CD4-positive, alpha-beta T cell treated with Interleukin-15 for 1 hour (primary cell): ENCODE measurements around the gene SPATS2L.

Experiments used
- DNase-seq: peaks from one replicate; pipeline ENCODE4 v3.0.0-alpha.2; 2020

Gene SPATS2L

DNA sequence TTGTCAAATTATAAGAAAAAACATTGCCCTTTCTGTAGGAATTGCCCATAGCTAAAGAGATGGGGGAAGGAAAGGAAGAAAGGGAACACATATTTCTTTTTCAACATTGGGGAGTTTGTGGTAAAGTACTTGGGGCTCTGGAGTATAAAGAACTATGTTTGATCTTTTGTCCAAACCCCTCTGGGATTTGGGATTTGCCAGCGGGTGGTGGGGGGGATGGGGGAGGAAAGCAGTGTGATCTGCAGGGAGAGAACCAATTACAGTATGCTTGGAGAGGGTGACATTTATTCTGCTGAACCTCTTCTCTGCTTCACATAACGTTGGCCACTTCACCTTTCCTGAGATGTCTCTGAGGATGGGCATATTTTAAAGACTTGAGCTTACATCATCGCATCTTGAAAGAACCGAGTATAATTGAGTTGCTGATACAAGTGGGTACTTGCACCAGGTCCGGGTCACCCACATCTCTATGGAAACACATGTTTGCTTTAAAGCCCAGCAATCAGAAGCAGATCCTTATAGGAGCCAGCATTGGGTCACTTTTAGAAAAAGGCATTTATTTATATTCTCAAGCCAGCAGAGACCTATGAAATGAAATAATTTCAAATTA lies 73.1 kb downstream of the SPATS2L start:
- DNase-seq = no peak

DNA sequence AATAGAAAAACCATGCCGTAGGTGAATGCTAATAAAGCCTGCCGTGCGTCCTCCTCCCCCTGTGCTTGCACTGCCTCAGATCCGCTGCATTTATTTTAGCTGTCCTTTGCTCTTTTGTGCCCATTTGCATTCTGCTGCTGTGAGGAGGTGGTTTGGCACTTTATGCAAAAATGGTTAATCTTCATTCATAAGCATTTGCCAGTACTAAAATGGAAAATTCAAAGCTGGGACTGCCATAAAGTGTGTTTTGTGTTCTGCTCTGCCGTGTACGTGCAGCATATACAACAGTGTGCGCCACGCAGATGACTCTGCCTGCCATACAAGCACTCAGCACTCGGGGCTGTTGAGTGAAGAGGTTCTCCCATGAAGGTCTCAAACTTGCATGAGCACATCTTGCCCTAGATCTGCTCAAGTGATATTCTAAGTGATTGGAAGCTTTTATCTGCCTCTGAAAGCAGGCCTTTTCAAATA lies 73.6 kb downstream of the SPATS2L start:
- no peak for DNase-seq

DNA sequence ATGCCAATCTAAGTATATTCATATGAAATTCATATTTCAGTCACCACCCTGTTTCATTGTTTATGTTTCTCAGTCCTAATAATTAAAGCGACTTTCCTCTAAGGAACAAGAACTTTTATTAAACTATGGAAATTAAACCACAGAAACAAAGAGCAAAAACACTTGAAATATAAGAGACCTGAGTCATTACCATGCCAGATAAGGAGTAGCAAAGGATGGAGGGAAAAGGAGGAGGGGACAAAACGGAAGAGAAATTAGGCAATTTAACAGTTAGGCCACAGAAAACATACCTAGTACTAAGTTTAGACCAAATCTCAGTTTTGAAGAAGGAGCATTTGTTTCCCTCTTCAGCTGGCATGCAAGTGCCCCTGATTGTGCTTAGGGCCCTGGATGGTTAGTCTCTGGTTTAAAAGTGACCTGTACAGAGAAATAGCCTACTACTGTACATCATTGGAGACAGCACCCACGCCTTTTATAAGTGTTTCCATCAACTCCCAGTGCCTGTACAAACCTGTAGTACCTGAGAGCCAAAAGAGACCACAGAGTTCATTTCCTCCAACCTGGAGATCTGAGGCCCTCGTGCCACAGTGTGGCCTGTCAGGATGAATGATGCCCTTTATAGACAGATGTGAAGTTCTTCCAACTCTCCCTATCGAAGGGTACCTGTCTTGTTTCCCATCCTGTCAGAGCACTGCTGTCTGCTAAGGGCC lies 74.5 kb downstream of the SPATS2L start:
- no peak for DNase-seq

DNA sequence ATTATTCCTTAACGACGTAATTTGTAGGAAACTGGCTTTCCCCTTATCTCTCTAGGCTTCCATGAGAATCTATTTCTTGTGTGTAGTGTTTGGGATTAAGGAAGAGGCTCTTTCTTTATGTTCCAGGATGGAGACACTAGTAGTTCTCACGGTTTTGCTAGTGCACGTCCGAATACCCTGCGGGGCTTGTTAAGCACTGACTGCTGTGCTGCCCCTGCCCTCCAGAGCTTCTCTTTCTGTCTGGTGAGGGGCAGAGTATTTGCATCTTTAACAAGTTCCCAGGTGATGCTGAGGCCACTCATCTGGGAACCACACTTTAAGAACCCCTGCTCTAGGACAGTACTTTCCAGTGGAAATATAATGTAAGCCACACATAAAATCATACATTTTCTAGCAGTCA lies 76.4 kb downstream of the SPATS2L start:
- no peak for DNase-seq

DNA sequence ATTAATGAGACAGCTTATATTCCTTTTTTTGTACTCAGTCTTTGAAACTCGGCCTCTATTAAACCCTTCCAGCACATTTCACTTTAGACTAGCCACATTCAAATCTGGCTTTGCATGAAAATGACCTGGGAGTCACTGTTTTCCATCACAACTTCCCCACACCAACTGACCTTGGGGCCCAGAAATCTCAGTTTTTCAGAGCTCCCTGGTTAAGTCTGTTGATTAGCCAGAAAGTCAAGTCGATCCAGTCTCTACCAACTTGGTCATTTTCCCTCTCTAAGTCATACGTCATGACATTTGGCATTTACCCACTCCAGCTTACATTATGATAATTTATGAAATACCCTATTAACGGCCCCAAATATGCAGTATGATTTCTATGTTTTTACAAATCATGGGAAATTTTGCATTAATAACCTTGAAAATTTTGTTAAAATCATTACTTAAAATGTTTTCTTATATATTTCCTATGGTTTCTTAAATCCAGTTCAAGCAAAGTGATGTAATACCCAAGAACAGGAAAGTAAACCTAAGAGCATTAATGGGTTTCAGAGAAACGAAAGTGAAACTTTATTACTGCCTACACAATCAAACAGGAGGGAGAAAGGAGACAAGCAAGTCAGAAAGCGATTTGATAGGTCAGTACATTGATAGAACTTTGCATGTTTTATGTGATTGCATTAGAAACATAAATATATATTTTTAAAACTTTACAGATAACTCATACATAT lies 77.1 kb downstream of the SPATS2L start:
- no peak for DNase-seq

DNA sequence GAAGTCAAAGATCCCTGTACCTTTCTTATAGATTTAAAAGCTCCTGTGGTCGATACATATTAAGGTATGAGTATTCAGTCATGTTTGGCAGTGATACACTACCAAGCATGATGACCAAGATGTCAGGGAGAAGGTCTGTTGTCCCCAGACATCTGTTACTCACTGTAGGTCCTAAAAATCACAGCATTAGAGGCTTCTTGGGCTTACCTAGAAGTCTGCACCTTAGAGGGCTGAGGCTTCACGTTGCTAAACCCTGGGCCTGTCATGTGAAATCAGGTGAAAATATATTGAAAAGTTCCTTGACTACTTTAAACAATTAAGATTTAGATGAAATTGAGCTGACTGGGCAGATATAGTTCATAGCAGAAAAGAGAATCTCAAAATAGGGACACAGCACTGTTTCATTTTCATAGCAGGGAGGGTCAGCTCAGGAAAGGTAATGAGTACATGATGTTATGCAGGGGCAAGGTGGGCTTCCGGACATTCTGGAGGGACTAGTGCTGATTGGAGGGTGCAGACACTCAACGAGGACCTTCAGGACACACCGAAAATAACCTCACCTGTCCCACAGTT lies 78.7 kb downstream of the SPATS2L start:
- DNase-seq = no peak

GRCh38 chr2:200393191-200393590 lies 86.7 kb downstream of the SPATS2L start:
- no peak for DNase-seq

DNA sequence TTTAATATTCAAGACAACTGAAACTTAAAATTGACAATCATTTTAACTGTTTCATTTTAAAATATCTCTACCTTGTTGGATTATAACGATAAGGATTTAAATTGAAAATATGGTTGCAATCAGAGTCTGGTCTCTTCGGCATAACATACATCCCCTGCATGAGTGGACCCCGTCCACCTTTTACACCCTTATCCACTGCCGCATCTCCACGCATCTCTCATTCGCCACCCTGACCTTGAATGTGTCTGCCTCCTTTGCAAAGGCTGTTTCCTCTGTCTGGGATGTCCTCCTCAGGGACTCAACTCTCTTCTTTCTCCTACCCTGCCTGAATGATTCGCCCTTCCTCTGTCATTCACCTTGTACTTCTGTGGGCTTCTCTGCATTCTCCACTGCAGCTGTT lies 87.6 kb downstream of the SPATS2L start:
- no peak for DNase-seq

DNA sequence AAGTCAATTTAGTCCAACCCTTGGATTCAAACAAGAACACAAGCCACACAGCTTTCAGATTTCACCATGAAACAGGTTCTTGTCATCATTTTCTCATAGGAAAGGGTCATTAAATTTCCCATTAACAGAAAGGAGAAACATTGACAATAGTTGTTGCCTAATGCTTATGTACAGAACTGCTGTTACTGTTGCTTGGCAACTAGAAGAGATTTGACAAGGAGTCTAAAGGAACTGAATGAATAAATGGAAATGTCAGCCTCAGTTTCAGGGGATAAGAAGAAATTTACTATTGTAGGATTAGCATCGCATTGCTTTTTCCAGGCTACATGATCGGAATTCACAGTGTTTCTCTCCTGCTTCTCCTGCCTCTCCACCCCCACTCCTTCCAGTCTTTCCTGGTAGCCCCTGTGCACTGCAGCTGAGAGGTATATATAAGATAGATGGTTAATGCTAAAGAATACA lies 90.3 kb downstream of the SPATS2L start:
- DNase-seq = no peak

GRCh38 chr2:200397785-200398184 lies 91.3 kb downstream of the SPATS2L start:
- no peak for DNase-seq

- DNase-seq = no peak
These were observed 92.6 kb downstream of the SPATS2L start for GRCh38 chr2:200399046-200399445.

DNA sequence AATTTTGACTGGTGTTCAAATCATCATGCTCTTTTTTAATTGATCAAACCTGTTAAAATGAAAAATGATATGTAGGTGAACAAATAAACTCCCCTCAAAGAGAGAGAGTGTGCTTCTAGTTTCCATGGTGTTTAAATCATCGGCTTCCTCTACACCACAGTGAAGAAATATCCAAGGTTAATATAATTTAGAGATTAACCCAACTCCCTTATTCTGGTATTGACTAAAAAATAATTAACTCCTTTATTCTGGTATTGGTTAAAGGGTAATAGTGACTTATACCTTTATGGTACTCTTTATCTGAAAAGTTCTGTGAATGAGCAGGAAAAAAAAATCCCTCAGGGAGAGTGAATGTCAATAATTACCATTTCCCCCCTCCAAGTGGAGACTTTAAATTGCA lies 93.1 kb downstream of the SPATS2L start:
- no peak for DNase-seq

DNA sequence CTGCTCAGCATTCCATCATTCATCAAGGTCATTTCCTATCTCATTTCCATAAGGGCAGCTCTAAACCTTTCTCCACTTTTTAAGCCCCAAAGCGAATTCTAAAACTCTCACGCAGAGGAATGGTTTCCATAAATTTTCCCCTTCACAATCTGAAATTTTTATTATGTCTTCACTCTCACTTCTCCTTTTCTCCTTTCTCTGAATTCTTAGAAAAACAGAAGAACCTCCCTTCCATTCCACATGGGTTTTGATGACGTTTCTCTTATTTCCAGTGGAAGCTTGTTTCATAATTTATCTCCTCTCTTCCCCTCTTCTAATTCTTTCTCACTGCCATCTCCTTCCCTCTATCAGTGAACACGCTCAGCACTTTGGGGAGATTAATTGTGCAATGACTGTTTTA lies 97.3 kb downstream of the SPATS2L start:
- no peak for DNase-seq

GRCh38 chr2:200404615-200405014 lies 98.1 kb downstream of the SPATS2L start:
- DNase-seq = no peak

DNA sequence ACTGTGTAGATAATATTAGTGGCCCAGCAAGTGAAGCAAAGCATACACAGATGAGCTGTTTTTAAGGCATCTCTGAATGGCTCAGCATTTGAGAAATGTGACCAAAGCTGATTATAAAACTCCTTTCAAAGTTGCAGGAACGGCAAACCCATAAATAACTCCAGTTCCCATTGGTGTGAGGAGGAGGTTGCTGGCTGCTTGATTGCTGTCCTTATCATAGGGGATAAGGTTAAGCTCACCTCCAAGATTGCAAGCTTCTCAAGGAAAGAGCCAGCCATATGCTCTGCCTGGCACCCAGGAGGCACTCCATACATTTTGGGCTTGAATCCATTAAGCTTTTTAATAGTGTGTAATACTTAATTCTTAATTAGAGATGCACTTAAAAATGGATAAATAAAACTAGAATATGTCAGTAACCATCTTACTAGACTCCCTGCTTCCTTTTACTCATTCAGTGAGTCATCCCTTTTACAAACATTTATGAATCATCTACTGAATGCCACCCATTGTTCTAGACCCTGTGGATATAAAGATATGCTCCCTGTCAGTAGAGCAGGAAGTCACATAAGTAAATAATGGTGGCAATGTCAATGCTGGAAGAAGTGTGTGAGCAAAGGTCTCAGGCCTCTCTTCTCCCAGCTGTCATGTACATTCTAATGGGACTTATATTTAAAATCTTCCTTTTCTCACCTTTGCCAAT lies 99.3 kb downstream of the SPATS2L start:
- DNase-seq = no peak

DNA sequence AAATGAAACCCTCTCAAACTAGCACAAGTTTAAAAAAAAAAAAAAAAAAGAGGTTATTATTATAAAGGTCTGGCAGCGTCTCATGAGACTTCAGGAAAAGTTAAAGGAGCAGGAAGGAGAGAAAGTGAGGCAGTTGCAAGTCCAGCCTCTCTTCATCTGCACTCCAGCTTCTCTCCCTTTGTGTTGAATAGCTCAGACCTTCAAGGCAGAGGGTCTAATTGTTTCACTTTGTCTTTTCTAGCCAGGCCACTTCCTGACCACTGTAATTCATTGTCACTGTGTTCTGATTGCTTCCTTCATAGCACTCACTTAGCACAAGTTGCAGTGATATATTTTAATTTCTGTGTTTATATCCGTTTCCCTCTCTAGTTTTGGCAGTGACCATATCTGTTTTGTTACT lies 99.9 kb downstream of the SPATS2L start:
- no peak for DNase-seq

DNA sequence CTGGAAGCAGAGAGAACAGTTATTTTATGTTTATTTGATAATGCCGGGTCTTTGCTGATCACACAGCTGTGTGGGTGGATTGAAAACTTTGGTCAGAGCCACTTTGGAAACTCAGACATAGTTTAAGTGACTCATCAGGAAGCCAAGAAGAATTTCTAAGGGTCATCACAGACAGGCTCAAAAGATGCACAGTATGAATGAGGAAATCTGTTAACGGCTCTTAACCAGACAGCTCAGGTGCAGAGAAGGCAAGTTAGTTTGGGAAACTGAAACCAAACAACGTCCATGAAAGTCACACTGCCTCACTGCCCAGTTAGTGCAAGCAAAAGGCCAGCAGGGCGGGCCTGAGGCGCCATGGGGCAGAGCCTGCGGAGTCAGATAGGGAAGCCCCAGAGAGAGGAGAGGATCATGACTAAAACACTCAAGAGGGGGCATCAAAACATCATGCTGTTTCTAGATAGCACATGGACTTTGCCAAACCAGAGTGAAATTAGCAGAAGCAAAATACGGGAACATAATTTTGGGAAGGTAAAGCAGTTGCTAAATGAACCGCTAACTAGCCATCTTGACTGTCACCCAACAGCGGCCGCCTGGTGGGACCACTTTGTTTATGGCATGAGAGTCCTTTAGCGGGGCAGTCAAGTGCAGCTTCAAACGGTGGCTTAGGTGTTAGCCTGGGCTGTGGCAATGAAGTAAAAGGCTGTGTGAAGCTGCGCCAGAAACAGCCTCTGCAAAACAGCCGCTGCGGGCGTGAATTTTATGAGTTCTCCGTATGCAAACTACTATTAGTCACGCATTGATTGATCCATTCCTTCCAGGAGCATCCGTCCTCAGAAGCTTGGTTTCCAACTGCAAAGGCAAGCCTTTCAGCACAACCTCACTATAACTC lies 102.2 kb downstream of the SPATS2L start:
- no peak for DNase-seq

GRCh38 chr2:200411831-200412230 lies 105.3 kb downstream of the SPATS2L start:
- no peak for DNase-seq

GRCh38 chr2:200414367-200414766 lies 107.9 kb downstream of the SPATS2L start:
- DNase-seq = no peak

- no peak for DNase-seq
These were observed 109.0 kb downstream of the SPATS2L start for GRCh38 chr2:200415455-200415854.

GRCh38 chr2:200416878-200417277 lies 110.4 kb downstream of the SPATS2L start:
- no peak for DNase-seq

DNA sequence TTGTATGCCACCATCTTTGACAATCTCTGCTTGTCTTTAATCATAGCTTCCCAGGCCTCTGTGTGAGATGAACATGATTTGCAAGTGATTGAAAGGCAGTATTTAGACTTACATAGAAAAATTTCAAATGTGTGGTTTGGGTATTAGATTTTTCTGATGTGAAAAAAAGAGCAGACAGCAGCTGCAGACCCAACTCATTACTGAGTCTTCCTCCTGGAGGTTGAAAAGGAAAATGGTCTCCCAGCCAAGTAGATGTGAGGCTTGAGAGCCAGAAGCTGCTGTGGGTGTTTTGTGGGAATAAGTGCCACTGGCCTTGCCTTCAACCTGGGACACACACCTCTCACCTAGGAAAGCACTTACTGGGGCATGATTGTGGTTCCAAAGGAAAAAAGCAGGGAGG lies 110.9 kb downstream of the SPATS2L start:
- DNase-seq = no peak
